Duodenal mucosa (tissue), 2 donors: ENCODE results near the gene CCT7.

Source experiments
- H3K27ac ChIP-seq: one replicate; pipeline ENCODE4 v1.7.0; 2013; ENCODE audit warnings: low read depth, low read length
- H3K27me3 ChIP-seq, 2 donors: one replicate each; pipeline ENCODE4 v1.7.0; 2013; ENCODE audit warnings: low read length in 2 of 2, control low read depth in 1 of 2; ENCODE audit not compliant: insufficient read depth in 2 of 2, control insufficient read depth in 1 of 2
- H3K36me3 ChIP-seq, 2 donors: one replicate each; pipeline ENCODE4 v1.7.0; 2013; ENCODE audit warnings: low read length in 2 of 2, control low read depth in 1 of 2; ENCODE audit not compliant: insufficient read depth in 2 of 2, control insufficient read depth in 1 of 2
- H3K4me1 ChIP-seq, 2 donors: one replicate each; pipeline ENCODE4 v1.7.0; 2013; ENCODE audit warnings: low read length in 2 of 2, control low read depth in 1 of 2; ENCODE audit not compliant: insufficient read depth in 2 of 2, control insufficient read depth in 1 of 2
- H3K4me3 ChIP-seq, 2 donors: one replicate each; pipeline ENCODE4 v1.7.0; 2013; ENCODE audit warnings: low read length in 2 of 2, low read depth in 1 of 2
- H3K9ac ChIP-seq, 2 donors: one replicate each; pipeline ENCODE4 v1.7.0; 2013; ENCODE audit warnings: low read length in 2 of 2, low read depth in 1 of 2
- H3K9me3 ChIP-seq, 2 donors: one replicate each; pipeline ENCODE4 v1.7.0; 2013; ENCODE audit warnings: low read length in 2 of 2, control low read depth in 1 of 2; ENCODE audit not compliant: control insufficient read depth in 1 of 2

Gene CCT7

DNA sequence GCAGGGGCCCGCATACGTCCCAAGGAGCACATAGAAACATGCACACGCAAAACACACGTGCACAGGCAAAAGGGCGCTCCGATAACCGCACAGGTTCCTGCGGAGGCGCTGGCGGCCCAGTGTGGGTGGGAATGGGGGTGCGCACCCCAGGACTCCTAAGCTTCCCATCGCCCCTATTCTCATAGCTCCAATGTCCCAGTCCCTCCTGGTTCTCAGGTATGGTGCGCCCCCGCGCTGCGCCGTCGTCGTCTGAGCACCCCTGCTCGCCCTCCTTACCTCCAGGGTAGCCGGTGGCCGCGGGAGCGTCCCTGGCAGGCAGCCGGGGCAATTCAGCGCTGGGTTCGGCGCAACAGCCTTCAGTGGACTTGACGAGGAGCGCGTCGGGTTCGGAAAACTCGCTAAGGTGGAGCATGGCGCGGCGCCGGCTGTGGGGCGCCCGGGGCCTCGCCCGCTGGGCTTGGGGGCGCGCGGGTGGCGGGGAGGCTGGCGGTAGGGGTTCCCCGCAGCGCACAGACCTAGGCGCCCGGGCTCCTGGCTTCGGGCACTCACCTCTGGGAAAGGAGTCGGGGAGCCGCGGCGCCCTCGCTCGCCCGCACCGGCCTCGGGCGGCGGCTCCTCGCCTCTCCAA lies 58.9 kb downstream of the CCT7 start:
- H3K36me3 ChIP-seq, result no peaks in the 10 kb centered on the region
- H3K4me3 ChIP-seq, result peak overlapping the region; percentile 58 to 68
- H3K9ac ChIP-seq, result no peak overlapping the region
- no peak overlapping the region for H3K27ac ChIP-seq
- H3K9me3 ChIP-seq, result no peaks in the 10 kb centered on the region
- peaks cover 52 to 85% of the 10 kb centered on the region in 2 donors for H3K27me3 ChIP-seq
- peaks cover 0 to 3% of the 10 kb centered on the region in 2 donors for H3K4me1 ChIP-seq

DNA sequence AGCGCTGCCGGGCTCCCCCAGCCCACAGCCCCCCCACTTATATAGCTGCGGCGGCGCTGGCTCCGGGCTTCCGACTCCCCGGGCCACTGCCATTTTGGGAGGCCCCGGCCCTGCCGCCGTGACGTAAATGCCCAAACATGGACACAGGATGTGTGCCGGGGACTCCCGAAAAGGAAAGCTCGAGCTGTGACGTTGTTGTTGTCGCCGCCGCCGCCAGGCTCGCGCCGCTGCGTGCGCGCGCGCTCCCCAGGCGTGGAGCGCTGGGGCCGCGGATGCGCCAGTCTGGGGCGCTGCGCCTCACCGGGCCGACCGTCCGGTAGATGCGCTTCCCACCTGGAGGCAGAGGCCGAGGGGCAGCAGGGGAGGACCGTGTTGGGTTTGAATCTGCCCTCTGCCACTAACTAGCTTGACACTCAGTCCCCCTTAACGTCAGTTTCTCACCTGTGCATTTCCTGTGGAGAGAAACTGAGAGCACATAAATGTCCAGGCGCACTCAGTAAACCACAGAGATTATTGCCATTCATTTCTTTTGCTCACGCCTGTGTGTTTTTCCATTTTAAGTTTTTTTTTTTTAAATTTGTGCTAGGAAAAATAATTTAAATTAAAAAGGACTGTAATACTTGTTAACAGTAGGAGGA lies 59.5 kb downstream of the CCT7 start, which contains the start of gene EGR4:
EGR4 (minus strand) TSS at position 15 of the 638 bp plus-strand sequence. CDS start 231 bp downstream, outside the sequence.
- Histone ChIP-seq H3K9me3 (no peaks in the 10 kb centered on the region), H3K9ac (no peak within 1 kb of the TSS), H3K27ac (no peak within 1 kb of the TSS), H3K4me3 (peak within 1 kb of the TSS; percentile 58 to 68), H3K27me3 (peaks cover 52 to 79% of the 10 kb centered on the region in 2 donors), H3K4me1 (peaks cover 0 to 3% of the 10 kb centered on the region in 2 donors), H3K36me3 (no peaks in the 10 kb centered on the region)

DNA sequence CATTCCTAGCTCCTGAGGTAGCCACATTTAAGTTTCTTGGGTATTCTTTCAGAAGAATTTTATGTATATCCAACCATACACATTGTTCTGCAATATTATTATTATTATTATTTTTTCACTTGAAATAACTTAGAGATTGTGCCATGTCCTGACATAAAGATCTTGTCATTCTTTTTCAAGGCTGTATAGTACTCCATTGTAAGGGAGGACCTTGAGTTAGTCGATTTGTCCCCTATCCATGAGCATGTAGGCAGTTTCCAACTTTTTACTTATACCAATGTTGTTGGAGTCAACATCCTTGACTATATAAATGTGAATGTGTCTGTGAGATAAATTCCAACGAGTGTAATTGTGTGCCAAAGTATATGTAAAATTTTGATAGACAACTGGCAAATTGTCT lies 60.1 kb downstream of the CCT7 start:
- peaks cover 52 to 73% of the 10 kb centered on the region in 2 donors for H3K27me3 ChIP-seq
- H3K36me3 ChIP-seq, result no peaks in the 10 kb centered on the region
- peaks cover 0 to 3% of the 10 kb centered on the region in 2 donors for H3K4me1 ChIP-seq
- H3K27ac ChIP-seq, result no peak overlapping the region
- H3K4me3 ChIP-seq, result no peak overlapping the region
- no peak overlapping the region for H3K9ac ChIP-seq
- no peaks in the 10 kb centered on the region for H3K9me3 ChIP-seq

DNA sequence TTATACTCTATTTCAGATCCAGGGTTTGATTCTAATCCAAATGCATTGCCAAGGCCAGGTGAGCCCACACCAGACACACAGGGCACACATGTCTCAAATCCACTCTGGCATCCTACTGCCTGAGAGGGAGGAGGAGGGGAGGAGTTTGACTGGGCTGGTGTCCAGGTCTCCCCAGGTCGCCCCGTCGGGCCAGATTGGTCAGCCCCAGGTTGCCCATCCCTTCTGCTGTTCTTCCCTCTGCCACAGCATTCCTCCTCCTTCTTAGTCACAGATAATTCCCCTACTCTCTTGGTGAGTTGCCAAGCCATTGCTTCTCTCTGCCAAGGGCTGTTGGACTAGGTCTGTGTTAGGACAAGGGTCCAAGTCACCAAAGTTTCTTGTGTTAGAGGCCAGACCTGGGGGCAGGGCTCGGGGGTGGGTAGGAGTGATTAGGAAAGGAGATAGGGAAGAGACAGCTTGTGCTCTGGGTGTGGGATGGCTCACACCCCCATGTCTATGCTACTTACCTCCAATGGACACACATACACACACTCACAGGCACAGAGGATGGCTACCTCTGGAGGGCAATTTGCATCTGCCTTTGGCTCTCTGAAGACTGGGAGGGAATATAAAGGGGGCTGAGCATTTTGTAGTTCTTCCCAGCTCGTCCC lies 61.8 kb downstream of the CCT7 start:
- peaks cover 52 to 64% of the 10 kb centered on the region in 2 donors for H3K27me3 ChIP-seq
- H3K4me3 ChIP-seq, result no peak overlapping the region
- no peak overlapping the region for H3K9ac ChIP-seq
- H3K36me3 ChIP-seq, result no peaks in the 10 kb centered on the region
- H3K4me1 ChIP-seq, result peaks cover 0 to 3% of the 10 kb centered on the region in 2 donors
- no peak overlapping the region for H3K27ac ChIP-seq
- no peaks in the 10 kb centered on the region for H3K9me3 ChIP-seq

DNA sequence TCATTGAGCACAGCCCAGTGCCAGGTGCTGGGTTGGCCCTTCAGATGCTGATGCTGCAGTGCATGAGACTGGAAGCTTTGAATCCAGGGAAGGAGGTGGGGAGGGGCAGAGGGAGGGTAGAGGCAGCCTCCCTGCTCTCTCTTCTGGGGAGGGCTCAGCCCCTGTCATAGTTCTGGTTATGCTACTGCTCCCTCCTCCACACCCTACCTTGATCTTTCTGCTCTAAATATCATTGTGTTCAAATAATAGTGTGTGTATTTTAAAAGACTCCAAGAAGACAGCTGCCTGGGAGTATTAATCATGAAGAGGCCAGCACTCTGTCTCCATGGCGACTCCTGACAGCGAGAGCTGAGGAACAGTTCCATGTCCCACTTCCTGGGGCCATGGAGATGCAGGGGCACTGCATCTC lies 63.0 kb downstream of the CCT7 start:
- Histone ChIP-seq H3K9me3 (no peaks in the 10 kb centered on the region), H3K9ac (no peak overlapping the region), H3K4me1 (peaks cover 0 to 3% of the 10 kb centered on the region in 2 donors), H3K27me3 (peaks cover 51 to 55% of the 10 kb centered on the region in 2 donors), H3K4me3 (no peak overlapping the region), H3K27ac (no peak overlapping the region), H3K36me3 (no peaks in the 10 kb centered on the region)

DNA sequence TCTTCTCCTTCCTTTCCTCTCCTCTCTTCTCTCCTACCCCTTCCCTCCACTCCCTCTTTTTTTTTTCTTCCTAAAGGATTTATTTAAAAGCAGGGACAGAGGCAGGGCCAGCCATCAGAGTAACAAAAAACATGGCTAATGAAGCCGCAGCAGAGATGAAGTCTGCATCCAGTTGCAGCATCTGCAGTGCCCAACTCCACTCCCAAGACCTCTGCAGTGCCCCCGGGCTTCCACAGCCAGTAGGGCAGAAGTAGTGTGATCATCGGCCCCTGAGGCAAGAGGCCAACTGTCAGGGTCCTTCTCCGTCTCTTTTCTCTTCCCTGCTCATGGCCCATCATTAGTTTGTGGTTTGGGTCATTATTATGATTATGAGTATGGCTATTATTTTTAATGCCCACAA lies 63.5 kb downstream of the CCT7 start:
- H3K27me3 ChIP-seq, result peaks cover 46 to 51% of the 10 kb centered on the region in 2 donors
- H3K4me1 ChIP-seq, result peaks cover 0 to 3% of the 10 kb centered on the region in 2 donors
- no peak overlapping the region for H3K27ac ChIP-seq
- H3K4me3 ChIP-seq, result no peak overlapping the region
- H3K9me3 ChIP-seq, result no peaks in the 10 kb centered on the region
- no peak overlapping the region for H3K9ac ChIP-seq
- H3K36me3 ChIP-seq, result no peaks in the 10 kb centered on the region

DNA sequence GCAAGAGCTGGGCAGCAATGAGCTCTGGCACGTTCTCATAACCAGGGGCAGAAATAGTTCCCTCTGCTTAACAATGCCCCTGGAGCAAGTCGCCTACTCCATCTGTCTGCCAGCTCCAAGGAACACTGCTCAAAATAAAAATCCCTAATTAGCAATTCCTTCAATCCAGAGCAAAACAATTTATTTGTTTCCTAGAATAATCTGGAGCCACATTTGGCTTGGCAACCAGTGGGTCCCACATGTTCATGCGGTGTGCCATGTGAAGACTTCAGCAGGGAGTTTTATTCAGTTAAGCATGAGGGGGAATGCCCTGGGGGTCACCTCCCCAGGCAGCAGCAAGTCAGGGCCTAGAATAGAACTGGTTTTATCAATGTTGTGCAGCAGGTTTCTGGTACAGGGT lies 66.8 kb downstream of the CCT7 start:
- H3K9ac ChIP-seq, result no peak overlapping the region
- H3K27ac ChIP-seq, result no peak overlapping the region
- H3K36me3 ChIP-seq, result no peaks in the 10 kb centered on the region
- no peak overlapping the region for H3K4me3 ChIP-seq
- H3K4me1 ChIP-seq, result no peaks in the 10 kb centered on the region
- peaks cover 18 to 21% of the 10 kb centered on the region in 2 donors for H3K27me3 ChIP-seq
- no peaks in the 10 kb centered on the region for H3K9me3 ChIP-seq

DNA sequence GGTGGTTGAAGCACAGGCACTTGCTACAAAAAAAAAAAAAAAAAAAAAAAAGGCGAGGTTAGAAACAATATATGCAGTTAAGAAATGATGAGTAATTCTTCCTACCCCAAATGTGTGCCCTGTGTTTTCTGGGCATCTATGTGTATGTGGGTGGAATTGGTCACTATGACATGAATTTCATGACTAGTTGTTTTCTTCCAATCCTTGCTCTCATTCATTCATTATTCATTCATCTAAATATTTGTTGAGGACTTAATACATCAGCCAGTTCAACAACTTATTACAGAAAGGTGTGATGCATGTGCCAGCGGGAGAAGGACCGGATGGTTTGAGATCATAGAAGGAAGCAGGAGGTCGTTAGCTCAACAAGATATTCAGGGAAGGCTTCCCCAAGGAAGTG lies 67.5 kb downstream of the CCT7 start:
- peaks cover 13 to 14% of the 10 kb centered on the region in 2 donors for H3K27me3 ChIP-seq
- H3K36me3 ChIP-seq, result no peaks in the 10 kb centered on the region
- no peak overlapping the region for H3K9ac ChIP-seq
- no peaks in the 10 kb centered on the region for H3K4me1 ChIP-seq
- H3K9me3 ChIP-seq, result no peaks in the 10 kb centered on the region
- H3K4me3 ChIP-seq, result no peak overlapping the region
- H3K27ac ChIP-seq, result no peak overlapping the region
